HEK293 (cell line): ENCODE results near the gene ANXA3.

Source experiments
- GLI2 ChIP-seq: fragments of 450-650 bp; formaldehyde crosslinking; IDR thresholded peaks from 2 replicates; pipeline ENCODE4; 2017; ENCODE audit warnings: missing biosample characterization, missing genetic modification characterization, low read depth, borderline replicate concordance
- PRDM6 ChIP-seq: fragments of 450-650 bp; formaldehyde crosslinking; IDR thresholded peaks from 2 replicates; pipeline ENCODE4 v1.5.1; 2017; ENCODE audit warnings: missing biosample characterization, missing genetic modification characterization
- ZBTB20 ChIP-seq: fragments of 450-650 bp; formaldehyde crosslinking; IDR thresholded peaks from 2 replicates; pipeline ENCODE4 v1.5.1; 2016; ENCODE audit warnings: missing biosample characterization, missing genetic modification characterization
- ZNF529 ChIP-seq: fragments of 450-650 bp; formaldehyde crosslinking; IDR thresholded peaks from 2 replicates; pipeline ENCODE4 v1.5.1; 2017; ENCODE audit warnings: missing genetic modification characterization, missing biosample characterization; ENCODE audit not compliant: insufficient replicate concordance
- ZNF560 ChIP-seq: fragments of 450-650 bp; formaldehyde crosslinking; IDR thresholded peaks from 2 replicates; pipeline ENCODE4 v1.5.1; 2017; ENCODE audit warnings: missing biosample characterization, missing genetic modification characterization, borderline replicate concordance
- ZNF785 ChIP-seq: fragments of 450-650 bp; formaldehyde crosslinking; IDR thresholded peaks from 2 replicates; pipeline ENCODE4 v1.5.1; 2016; ENCODE audit warnings: missing biosample characterization, missing genetic modification characterization

DNA sequence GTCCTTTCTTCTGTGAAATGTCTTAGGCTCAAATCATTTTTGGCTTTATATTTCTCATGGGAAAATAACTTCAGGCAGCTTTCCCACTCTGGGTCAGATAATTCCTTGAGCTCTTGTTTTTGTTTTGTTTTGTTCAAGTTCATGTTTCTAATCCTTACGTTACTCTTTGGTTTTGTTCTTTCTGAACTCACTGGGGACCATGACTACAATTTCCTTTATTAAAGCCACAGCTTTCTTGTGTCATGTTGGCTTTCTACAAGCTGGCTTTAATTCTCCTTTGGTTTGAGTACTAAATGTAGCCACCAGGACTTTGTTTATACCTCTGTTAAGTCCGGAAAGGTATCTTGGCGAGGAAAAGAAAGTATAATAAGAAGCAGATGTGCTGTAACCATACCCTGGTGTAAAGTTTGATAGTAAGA, 30.8 kb upstream of the ANXA3 start:
- TF ChIP-seq ZNF529 (tag by site-specific recombination) (no peak), ZNF560 (tag by site-specific recombination) (no peak), PRDM6 (tag by site-specific recombination) (no peak), ZNF785 (no peak), ZBTB20 (tag by site-specific recombination) (no peak), GLI2 (no peak)
